WTC11 (cell line): ENCODE results near the gene INPP4A. TPM values are rescaled to one million over a fixed set of nuclear protein-coding genes. Genes with fewer than 3 reads are reported as not detected.

Experiments used
- ATAC-seq: fragments of 200-7000 bp; cut with Tn5 transposase; 2 replicates; pipeline ENCODE4 v1.10.0; 2021; ENCODE audit warnings: mild to moderate bottlenecking, moderate library complexity
- CTCF ChIA-PET: fragments of 300-600 bp; sonication (Branson Sonifier 250); formaldehyde crosslinking; loops from one replicate; lab custom pipeline; 2021; ENCODE audit warnings: antibody characterized with exemption; lab: Charles Lee
- POLR2A ChIA-PET: fragments of 350-600 bp; sonication (Branson Sonifier 250); formaldehyde crosslinking; loops from one replicate; lab custom pipeline; 2021; ENCODE audit warnings: antibody characterized with exemption; lab: Charles Lee
- DNase-seq: peaks from one replicate; pipeline ENCODE4 v3.0.0; 2021; ENCODE audit warnings: low spot score
- H3K27ac Mint-ChIP-seq: 2 replicates; pipeline ENCODE4 v1.8.0; 2021; ENCODE audit warnings: mixed read lengths
- H3K27me3 Mint-ChIP-seq: 2 replicates; pipeline ENCODE4 v1.8.0; 2021; ENCODE audit warnings: low read depth, mild to moderate bottlenecking, moderate library complexity, mixed read lengths
- H3K36me3 Mint-ChIP-seq: 2 replicates; pipeline ENCODE4 v1.8.0; 2021; ENCODE audit warnings: mixed read lengths
- H3K4me1 Mint-ChIP-seq: 2 replicates; pipeline ENCODE4 v1.8.0; 2022; ENCODE audit warnings: mixed read lengths
- H3K4me3 Mint-ChIP-seq: 2 replicates; pipeline ENCODE4 v1.8.0; 2021; ENCODE audit warnings: mild to moderate bottlenecking, moderate library complexity, mixed read lengths
- H3K9me3 Mint-ChIP-seq: 2 replicates; pipeline ENCODE4 v1.8.0; 2021; ENCODE audit warnings: mixed read lengths
- CBFB ChIP-seq: sonication (generic); formaldehyde crosslinking; IDR thresholded peaks from 2 replicates; pipeline ENCODE4 v1.8.1; 2022; ENCODE audit warnings: mild to moderate bottlenecking, low read depth, missing genetic modification reagents
- E2F1 ChIP-seq: sonication (generic); formaldehyde crosslinking; IDR thresholded peaks from 2 replicates; pipeline ENCODE4 v1.8.0; 2022; ENCODE audit warnings: mild to moderate bottlenecking, missing genetic modification reagents
- ERG ChIP-seq: fragments of 250-450 bp; sonication (Bioruptor Pico); IDR thresholded peaks from 2 replicates; pipeline ENCODE4 v1.8.0; 2021; ENCODE audit warnings: mild to moderate bottlenecking
- JAZF1 ChIP-seq: fragments of 250-450 bp; sonication (Bioruptor Pico); IDR thresholded peaks from 2 replicates; pipeline ENCODE4 v1.9.0; 2021; ENCODE audit warnings: moderate library complexity, mild to moderate bottlenecking, inconsistent platforms
- NFYB ChIP-seq: sonication (generic); formaldehyde crosslinking; conservative IDR thresholded peaks from 2 replicates; pipeline ENCODE4 v1.8.0; 2022; ENCODE audit warnings: low read depth, missing genetic modification reagents
- ZNF396 ChIP-seq: fragments of 250-450 bp; sonication (Bioruptor Pico); IDR thresholded peaks from 2 replicates; pipeline ENCODE4 v1.8.0; 2021; ENCODE audit warnings: mild to moderate bottlenecking, moderate library complexity, borderline replicate concordance
- ZNF532 ChIP-seq: fragments of 250-450 bp; sonication (Bioruptor Pico); IDR thresholded peaks from 2 replicates; pipeline ENCODE4 v1.9.0; 2021; ENCODE audit warnings: mild to moderate bottlenecking, borderline replicate concordance
- total RNA-seq: library from RNA; stranded (reverse); gene quantifications from 3 replicates; pipeline ENCODE4 v1.2.3, GENCODE V29; 2021
- TF ChIP-seq, protein P1 (sequence below): sonication (generic); formaldehyde crosslinking; IDR thresholded peaks from 2 replicates; pipeline ENCODE4 v1.8.1; 2023; ENCODE audit warnings: mild to moderate bottlenecking, missing genetic modification reagents, moderate library complexity
- TF ChIP-seq, protein P2 (sequence below): fragments of 250-450 bp; sonication (Bioruptor Pico); IDR thresholded peaks from 2 replicates; pipeline ENCODE4 v2.1.2; 2022; ENCODE audit warnings: mild to moderate bottlenecking, moderate library complexity
- TF ChIP-seq, protein P3 (sequence below): sonication (generic); formaldehyde crosslinking; IDR thresholded peaks from 2 replicates; pipeline ENCODE4 v1.8.0; 2022; ENCODE audit warnings: mild to moderate bottlenecking, missing genetic modification reagents
- TF ChIP-seq, protein P4 (sequence below): fragments of 250-450 bp; sonication (Bioruptor Pico); IDR thresholded peaks from 2 replicates; pipeline ENCODE4 v1.9.0; 2021; ENCODE audit warnings: mild to moderate bottlenecking

Gene INPP4A
- total RNA-seq, 1 experiment from 2014 or later, result 38.3 TPM

- TF ChIP-seq E2F1 (CRISPR knock-in tag), result no peak
- no peak for TF ChIP-seq CBFB
- TF ChIP-seq, protein P1, sequence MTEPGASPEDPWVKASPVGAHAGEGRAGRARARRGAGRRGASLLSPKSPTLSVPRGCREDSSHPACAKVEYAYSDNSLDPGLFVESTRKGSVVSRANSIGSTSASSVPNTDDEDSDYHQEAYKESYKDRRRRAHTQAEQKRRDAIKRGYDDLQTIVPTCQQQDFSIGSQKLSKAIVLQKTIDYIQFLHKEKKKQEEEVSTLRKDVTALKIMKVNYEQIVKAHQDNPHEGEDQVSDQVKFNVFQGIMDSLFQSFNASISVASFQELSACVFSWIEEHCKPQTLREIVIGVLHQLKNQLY (CRISPR knock-in tag), result no peak
- TF ChIP-seq, protein P2, sequence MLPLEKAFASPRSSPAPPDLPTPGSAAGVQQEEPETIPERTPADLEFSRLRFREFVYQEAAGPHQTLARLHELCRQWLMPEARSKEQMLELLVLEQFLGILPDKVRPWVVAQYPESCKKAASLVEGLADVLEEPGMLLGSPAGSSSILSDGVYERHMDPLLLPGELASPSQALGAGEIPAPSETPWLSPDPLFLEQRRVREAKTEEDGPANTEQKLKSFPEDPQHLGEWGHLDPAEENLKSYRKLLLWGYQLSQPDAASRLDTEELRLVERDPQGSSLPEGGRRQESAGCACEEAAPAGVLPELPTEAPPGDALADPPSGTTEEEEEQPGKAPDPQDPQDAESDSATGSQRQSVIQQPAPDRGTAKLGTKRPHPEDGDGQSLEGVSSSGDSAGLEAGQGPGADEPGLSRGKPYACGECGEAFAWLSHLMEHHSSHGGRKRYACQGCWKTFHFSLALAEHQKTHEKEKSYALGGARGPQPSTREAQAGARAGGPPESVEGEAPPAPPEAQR (CRISPR knock-in tag), result no peak
- no peak for TF ChIP-seq NFYB
- no peak for TF ChIP-seq ZNF396
These were observed 135.3 kb downstream of the INPP4A start (continued) for GRCh38 chr2:98579926-98580325.

- no peak for DNase-seq
These were observed 136.1 kb downstream of the INPP4A start for GRCh38 chr2:98580656-98581284.

More at GRCh38 chr2:98580656-98581284, 136.1 kb downstream of the INPP4A start:
- H3K36me3 Mint-ChIP-seq, result peaks cover 15% of the 10 kb centered on the region; the same call in 1 of the 2 replicates
- ChIA-PET POLR2A (no interaction called here), CTCF (no interaction called here)
- H3K27ac Mint-ChIP-seq, result no peak overlapping the region
- H3K27me3 Mint-ChIP-seq, result no peaks in the 10 kb centered on the region
- TF ChIP-seq, protein P3, sequence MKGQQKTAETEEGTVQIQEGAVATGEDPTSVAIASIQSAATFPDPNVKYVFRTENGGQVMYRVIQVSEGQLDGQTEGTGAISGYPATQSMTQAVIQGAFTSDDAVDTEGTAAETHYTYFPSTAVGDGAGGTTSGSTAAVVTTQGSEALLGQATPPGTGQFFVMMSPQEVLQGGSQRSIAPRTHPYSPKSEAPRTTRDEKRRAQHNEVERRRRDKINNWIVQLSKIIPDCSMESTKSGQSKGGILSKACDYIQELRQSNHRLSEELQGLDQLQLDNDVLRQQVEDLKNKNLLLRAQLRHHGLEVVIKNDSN, result no peak
- TF ChIP-seq ZNF532 (CRISPR knock-in tag), result no peak
- no peak for TF ChIP-seq JAZF1
- no peak for TF ChIP-seq E2F1 (CRISPR knock-in tag)
- TF ChIP-seq, protein P4, sequence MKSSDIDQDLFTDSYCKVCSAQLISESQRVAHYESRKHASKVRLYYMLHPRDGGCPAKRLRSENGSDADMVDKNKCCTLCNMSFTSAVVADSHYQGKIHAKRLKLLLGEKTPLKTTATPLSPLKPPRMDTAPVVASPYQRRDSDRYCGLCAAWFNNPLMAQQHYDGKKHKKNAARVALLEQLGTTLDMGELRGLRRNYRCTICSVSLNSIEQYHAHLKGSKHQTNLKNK (CRISPR knock-in tag), result no peak
- TF ChIP-seq ERG (CRISPR knock-in tag), result no peak
- no peak; the same call in none of the 2 replicates for ATAC-seq
- no peaks in the 10 kb centered on the region for H3K9me3 Mint-ChIP-seq
- H3K4me1 Mint-ChIP-seq, result no peaks in the 10 kb centered on the region
- no peak overlapping the region for H3K4me3 Mint-ChIP-seq
